Brain microvascular endothelial cell (primary cell): ENCODE results near the gene AEBP2.

ENCODE experiments used
- DNase-seq: peaks from one replicate; pipeline ENCODE4 v3.0.0-alpha.2; 2020
- H3K27ac ChIP-seq: fragments of 250-450 bp; sonication (Bioruptor Pico); 2 replicates; pipeline ENCODE4 v1.5.1; 2020; ENCODE audit warnings: mild to moderate bottlenecking, moderate library complexity
- H3K27me3 ChIP-seq: fragments of 250-450 bp; sonication (Bioruptor Pico); replicated peaks from 2 replicates; pipeline ENCODE4 v1.5.1; 2020; ENCODE audit warnings: mild to moderate bottlenecking
- H3K36me3 ChIP-seq: fragments of 250-450 bp; sonication (Bioruptor Pico); replicated peaks from 2 replicates; pipeline ENCODE4 v1.5.1; 2020; ENCODE audit warnings: mild to moderate bottlenecking
- H3K4me3 ChIP-seq: 2 replicates; pipeline ENCODE4 v1.5.1; 2011; ENCODE audit warnings: low read depth, mild to moderate bottlenecking, control low read depth, low read length, moderate library complexity
- in situ Hi-C: cut with HindIII; loops from 2 replicates; pipeline ENCODE4 v1.10.0; 2017; ENCODE audit warnings: low sequenced_read_pairs, low pct_ligation_motif_present
- TF ChIP-seq, protein P1 (sequence below): IDR thresholded peaks from 2 replicates; pipeline ENCODE4 v1.5.1; 2011; ENCODE audit warnings: low read depth, mild to moderate bottlenecking, moderate library complexity, low read length, control low read depth, inconsistent platforms; ENCODE audit errors: missing control alignments

AEBP2 gene

DNA sequence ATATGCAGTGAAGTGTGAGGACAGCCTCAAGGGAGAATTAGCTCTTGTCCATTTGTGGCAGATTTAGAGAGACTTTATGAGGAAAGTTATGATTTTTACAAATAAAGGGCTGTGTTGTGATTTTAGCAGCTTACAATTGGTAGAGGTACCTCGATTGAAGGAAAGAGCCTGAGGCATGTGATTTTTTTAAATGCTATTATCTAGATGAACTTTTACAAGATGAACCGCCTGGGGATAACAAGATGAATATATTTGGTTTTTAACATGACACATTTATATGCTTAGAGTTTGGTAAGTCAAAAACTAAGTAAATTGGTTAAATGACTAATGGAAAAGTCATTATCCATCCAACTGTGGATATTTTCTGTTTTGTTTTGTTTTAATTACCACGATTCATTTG, 52.6 kb downstream of the AEBP2 start:
- peaks cover 2% of the 10 kb centered on the region for H3K36me3 ChIP-seq
- H3K27ac ChIP-seq, result no peak overlapping the region
- no peaks in the 10 kb centered on the region for H3K27me3 ChIP-seq
- no peak overlapping the region for H3K4me3 ChIP-seq
- no peak for DNase-seq
- TF ChIP-seq, protein P1, sequence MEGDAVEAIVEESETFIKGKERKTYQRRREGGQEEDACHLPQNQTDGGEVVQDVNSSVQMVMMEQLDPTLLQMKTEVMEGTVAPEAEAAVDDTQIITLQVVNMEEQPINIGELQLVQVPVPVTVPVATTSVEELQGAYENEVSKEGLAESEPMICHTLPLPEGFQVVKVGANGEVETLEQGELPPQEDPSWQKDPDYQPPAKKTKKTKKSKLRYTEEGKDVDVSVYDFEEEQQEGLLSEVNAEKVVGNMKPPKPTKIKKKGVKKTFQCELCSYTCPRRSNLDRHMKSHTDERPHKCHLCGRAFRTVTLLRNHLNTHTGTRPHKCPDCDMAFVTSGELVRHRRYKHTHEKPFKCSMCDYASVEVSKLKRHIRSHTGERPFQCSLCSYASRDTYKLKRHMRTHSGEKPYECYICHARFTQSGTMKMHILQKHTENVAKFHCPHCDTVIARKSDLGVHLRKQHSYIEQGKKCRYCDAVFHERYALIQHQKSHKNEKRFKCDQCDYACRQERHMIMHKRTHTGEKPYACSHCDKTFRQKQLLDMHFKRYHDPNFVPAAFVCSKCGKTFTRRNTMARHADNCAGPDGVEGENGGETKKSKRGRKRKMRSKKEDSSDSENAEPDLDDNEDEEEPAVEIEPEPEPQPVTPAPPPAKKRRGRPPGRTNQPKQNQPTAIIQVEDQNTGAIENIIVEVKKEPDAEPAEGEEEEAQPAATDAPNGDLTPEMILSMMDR, result no peak
- in situ Hi-C loops, result no loop called here

DNA sequence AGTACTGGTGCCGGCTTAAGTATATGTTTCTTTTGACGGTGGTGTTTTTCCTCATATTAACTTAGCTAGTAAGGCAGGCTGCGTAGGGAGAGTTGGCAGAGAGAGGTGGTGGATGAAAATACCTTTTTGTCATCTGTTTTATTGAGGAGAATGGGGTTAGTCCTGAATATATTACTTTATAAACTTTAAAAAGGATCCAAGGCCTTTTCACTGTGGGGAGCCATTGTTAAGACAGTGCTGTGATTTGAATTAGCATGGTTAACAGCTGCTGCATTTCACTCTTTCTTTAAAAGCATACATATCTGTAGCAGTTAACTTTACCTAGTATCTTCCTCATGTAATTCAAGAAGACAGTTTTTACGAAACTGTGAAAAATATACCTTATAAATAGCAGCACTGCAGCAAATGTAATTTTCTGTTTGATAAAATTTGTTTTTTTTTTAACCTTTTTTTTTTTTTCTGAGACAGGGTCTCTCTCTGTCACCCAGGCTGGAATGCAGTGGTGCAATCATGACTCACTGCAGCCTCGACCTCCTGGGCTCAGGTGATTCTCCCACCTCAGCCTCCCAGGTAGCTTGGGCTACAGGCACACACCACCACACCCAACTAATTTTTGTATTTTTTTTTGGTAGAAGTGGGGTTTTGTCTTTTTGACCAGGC, 57.1 kb downstream of the AEBP2 start:
- in situ Hi-C loops, result no loop called here
- no peak for DNase-seq
- H3K27ac ChIP-seq, result no peak overlapping the region
- H3K27me3 ChIP-seq, result no peaks in the 10 kb centered on the region
- peaks cover 2% of the 10 kb centered on the region for H3K36me3 ChIP-seq
- no peak overlapping the region for H3K4me3 ChIP-seq
- TF ChIP-seq, protein P1, result no peak

DNA sequence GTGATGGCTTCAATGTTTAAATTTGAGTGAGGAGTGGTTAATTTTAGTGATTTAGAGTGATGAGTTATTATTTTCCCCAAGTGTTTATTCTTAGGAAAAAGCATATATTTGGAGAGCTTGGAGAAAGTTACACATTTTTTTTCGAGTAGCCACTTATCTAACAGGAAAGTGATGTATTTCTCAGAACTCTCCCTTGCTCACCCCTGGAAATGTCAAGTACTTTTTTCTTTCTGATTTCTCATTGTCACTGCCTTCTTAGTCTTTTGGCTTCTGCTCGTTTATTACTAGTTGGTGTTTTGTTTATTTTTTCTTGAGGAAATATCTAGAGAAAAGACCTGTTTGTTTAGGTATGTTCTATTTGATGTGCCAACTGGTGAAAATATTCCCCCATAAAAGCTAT, 58.8 kb downstream of the AEBP2 start:
- Histone ChIP-seq H3K27ac (no peak overlapping the region), H3K4me3 (no peak overlapping the region), H3K36me3 (peaks cover 2% of the 10 kb centered on the region), H3K27me3 (no peaks in the 10 kb centered on the region)
- DNase-seq, result no peak
- in situ Hi-C loops, result no loop called here
- TF ChIP-seq, protein P1, result no peak

DNA sequence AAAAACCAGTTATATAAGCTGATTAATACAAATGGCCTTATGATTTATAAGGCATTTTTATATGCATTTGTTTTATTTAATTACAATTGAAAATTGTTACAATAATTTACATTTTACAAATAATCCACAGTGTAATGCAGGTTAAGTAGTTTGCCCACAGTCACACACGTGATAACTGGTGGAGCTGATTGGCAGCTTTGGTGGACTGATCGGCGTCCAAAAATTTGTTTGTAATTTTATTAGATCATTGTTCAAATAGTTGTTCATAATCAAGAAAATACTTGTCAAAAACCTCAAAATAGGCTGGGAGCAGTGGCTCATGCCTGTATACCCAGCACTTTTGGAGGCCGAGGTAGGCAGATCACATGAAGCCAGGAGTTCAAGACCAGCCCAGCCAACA, 59.7 kb downstream of the AEBP2 start:
- no peaks in the 10 kb centered on the region for H3K27me3 ChIP-seq
- no peak overlapping the region for H3K4me3 ChIP-seq
- DNase-seq, result no peak
- H3K27ac ChIP-seq, result no peak overlapping the region
- TF ChIP-seq, protein P1, result no peak
- H3K36me3 ChIP-seq, result peaks cover 2% of the 10 kb centered on the region
- in situ Hi-C loops, result no loop called here

DNA sequence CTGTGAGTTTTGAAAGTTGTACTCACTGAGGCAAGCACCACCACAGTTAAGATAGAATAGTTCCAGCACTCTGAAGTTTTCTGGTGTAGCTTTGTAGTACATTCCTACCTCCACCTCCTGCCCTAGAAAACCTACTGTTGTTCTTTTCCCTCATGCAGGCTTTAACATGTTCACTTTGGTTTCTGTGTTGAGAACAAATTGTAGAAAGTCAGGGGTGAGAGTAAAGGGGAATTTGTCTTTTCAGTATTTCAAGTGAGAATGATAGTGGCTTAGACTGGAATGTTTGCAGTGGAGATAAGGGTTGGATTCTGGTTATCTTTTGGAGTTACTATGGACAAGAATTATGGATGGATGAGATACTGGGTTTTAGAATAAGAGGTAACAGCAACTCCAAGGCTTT, 67.2 kb downstream of the AEBP2 start:
- no peaks in the 10 kb centered on the region for H3K27me3 ChIP-seq
- TF ChIP-seq, protein P1, result no peak
- no peak overlapping the region for H3K4me3 ChIP-seq
- DNase-seq, result no peak
- H3K36me3 ChIP-seq, result no peaks in the 10 kb centered on the region
- H3K27ac ChIP-seq, result no peak overlapping the region
- in situ Hi-C loops, result no loop called here

DNA sequence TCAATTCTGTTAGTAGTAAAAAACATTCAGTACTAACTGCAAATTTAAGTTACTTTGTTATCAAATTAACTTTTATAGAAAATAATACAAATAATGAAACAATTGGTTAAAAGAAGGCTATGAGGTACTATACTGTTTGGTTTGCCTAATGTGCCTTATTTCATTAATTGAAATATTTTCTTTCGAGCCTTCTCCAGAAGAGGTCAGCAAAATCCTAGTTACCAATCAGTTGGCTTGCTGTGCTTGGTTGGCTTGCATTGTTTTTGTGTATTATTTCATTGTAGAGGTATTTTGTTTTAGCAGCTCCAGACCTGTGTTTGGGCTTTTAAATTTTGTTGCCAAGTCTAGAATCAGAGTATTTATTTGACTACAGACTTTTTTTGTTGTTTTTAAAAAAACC, 68.5 kb downstream of the AEBP2 start:
- Histone ChIP-seq H3K36me3 (no peaks in the 10 kb centered on the region), H3K4me3 (no peak overlapping the region), H3K27ac (no peak overlapping the region), H3K27me3 (no peaks in the 10 kb centered on the region)
- in situ Hi-C loops, result no loop called here
- TF ChIP-seq, protein P1, result no peak
- DNase-seq, result no peak
